Activated T-helper 9 cell treated with anti-CD3 and anti-CD28 coated beads, Interleukin-2, amount 50 U/mL, for 16 hours (primary cell): Measurements from ENCODE around the gene SLC38A3.
"Not testable (repeated sequence)": the region's sequence is repeated elsewhere in the genome, so short reads cannot be mapped to it uniquely, and the experiment has no call there.

Experiments
- DNase-seq: peaks from one replicate; pipeline ENCODE4 v3.0.0-alpha.2; 2020; ENCODE audit warnings: low read depth

The SLC38A3 gene

GRCh38 chr3:50254577-50255250, 49.6 kb downstream of the SLC38A3 start:
- no peak for DNase-seq

- DNase-seq, result no peak
Measured at GRCh38 chr3:50255251-50255615, 50.2 kb downstream of the SLC38A3 start.

- DNase-seq, result no peak
Measured at GRCh38 chr3:50256978-50257890, 52.2 kb downstream of the SLC38A3 start.

DNA sequence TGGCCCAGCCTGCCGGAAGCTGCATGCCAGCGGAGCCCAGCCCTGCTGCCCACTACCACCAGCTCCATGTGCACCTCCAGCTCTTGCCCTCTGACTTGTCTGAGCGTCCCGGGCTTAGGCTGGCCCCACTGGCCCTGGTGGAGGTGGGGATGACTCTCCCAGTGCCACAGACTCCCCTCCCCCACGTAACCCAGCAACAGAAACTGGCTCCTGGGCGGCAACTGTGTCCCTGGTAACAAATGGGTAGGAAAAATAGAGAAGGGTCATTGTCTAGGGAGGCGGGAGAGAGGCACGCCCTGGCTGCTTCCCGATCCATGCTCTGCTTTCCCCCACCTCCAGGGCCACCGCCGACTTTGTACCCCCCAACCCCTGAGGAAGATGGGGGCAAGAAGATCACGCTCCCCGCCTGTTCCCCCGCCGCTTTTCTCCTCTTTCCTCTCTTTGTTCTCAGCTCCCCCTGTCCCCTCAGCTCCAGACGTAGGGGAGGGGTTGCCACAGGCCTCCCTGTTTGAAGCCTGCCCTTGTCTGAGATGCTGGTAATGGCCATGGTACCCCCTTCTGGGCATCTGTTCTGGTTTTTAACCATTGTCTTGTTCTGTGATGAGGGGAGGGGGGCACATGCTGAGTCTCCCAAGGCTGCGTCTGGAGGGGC, 53.1 kb downstream of the SLC38A3 start:
- no peak for DNase-seq

DNA sequence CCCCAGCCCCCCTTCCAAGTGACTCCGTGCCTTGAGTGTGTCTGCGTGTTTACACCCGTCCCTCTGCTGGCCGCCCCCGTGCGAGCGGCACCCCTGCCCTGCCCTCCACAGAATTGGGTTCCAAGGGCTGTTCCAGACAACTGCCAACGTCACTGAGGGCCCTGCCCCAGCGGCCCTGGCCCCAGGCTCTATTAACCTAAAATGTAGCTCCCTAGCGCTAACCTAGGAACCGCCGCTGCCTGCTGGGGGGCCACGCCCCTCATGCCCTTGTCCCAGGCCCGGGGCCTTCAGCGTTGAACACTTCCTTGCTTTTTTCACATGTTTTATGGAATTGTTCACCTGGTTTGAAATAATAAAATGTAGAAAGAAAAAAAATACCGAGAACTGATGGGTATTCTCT, 53.9 kb downstream of the SLC38A3 start:
- DNase-seq, result no peak

DNA sequence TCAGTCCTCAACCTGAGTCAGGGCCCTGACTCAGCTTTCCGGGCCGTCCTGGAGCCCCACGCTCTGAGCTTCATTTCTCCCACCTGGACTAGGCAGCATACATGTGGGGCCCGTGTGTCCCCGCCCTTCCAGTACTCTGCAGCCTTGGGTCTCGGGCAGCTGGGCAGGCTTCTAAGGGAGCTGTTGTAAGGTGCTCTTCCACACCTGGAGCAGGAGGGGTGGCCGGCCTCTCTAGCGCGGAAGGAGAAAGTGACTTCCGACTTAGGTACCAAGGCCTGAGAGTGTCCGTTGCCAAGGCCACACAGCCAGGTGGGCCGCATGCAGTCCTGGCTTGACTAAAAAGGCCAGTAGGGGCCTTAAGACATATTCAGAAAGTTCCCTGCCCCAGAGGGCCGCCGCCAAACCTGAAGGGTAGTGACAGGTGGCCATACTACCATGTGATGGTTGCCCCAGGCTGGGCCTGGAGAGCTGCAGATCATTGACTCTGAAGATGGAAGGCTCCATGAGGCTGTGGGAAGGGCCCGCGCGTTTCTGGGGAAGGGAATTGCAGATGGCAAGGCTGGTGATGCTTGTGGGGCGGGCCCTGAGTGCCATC, 54.5 kb downstream of the SLC38A3 start:
- no peak for DNase-seq

DNA sequence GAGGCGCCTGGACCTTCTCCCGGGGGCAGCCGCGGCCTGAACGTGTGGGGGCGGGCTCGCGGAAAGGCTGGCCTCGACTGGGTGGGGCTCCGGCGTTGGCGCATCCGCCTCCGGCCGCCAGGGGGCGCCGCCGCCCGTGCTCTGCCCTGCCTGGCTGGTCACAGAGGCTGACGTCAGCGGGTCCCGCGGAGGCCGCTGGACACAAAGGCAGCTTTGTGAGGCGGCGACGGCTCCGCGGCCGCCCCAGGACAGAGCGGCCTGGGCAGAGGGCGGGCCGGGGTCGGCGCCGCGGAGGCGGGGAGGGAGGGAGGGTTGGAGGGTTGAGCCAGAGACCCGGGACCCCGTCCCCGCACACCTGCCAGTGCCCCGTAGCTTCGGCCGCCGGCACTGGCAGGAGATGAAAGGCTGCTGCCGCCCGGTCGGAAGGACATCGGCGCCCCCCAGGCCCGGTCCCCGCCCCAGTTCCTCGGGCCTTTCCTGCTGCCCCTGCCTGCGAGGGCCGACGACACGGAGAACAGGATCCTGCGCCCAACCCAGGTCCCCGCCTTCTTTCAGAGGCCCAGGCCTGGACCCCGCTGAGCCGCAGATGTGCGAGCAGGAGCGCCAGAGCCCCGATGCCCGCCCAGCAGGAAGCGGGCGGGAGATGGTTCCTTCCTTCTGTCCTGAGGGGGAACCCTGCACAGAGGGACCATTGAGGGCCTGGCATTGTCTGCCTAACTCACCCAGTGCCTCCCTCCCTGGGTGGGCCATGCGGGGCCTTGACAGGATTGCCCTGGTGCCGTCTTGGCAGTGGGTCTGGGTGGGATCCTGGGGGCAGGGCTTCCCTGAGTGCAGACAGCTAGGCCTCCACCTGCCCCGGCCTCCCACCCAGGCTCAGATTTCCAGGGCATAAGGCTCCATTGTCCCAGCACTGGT, 55.2 kb downstream of the SLC38A3 start:
- DNase-seq, result peak; percentile 77

GRCh38 chr3:50260942-50261441, 55.9 kb downstream of the SLC38A3 start:
- DNase-seq, result no peak

GRCh38 chr3:50261505-50261904, 56.4 kb downstream of the SLC38A3 start:
- no peak for DNase-seq

DNA sequence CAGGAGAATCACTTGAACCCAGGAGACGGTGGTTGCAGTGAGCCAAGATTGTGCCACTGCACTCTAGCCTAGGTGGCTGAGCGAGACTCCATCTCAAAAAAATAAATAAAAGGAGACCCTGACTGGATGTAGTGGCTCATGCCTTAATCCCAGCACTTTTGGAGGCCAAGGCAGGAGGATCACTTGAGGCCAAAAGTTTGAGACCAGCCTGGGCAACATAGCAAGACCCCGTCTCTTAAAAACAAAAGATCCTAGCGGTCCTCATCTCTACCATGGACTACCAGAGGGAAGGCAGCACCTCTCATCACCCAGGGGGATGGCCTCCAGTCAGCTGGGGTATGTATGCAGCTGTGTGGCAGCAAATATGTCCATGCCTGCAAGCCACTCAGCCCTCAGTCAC, 57.1 kb downstream of the SLC38A3 start:
- not testable (repeated sequence) for DNase-seq

DNA sequence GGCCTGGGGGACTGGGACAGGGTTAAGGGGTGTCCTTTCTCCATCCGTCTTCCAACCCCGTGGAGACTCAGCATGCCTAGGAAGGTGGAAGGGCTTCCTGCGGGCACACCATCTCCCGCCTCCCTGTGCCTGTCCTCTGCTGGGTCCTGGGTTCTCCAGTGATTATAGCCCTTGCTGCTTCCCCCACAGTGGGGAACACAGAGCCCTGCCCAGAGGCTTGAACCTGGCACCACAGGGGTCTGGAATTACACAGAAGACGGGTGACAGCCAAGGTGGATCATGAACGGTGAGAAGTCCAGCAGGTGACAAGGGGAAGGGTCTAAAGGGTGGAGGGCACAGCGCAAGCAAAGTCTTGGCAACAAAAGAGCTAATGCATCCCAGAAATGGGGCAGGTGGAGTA, 57.7 kb downstream of the SLC38A3 start:
- DNase-seq, result no peak

- DNase-seq, result no peak
Measured at GRCh38 chr3:50263478-50264382, 58.7 kb downstream of the SLC38A3 start.

- no peak for DNase-seq
Measured at GRCh38 chr3:50264383-50264963, 59.4 kb downstream of the SLC38A3 start.

DNA sequence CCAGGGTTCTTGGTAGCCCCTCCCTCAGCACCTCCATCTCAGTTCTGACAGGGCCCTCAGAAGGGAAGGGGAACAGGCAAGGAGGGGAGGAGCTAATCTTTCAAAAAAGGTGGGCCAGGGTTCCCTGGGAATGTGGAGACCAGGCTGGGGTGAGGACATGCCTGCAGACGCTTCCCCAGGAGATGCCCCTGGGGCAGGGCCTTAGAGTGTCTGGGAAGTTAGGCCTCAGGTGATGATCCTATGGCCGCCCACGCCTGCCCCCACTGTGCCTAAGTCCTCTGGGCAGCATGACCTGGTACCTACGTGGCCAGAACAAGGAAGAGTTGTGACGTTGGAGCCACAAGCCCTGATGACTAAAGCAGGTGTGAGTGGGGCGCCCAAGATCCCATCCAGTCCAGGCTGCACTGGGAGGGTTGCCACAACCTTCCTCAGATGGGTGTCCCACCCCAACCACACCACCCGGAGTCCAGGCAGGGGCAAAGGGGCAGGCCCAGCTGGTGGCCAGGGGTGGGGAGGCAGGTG, 60.0 kb downstream of the SLC38A3 start:
- DNase-seq, result no peak

GRCh38 chr3:50265571-50265970, 60.5 kb downstream of the SLC38A3 start:
- no peak for DNase-seq

- DNase-seq, result no peak
Measured at GRCh38 chr3:50266017-50266416, 60.9 kb downstream of the SLC38A3 start.

GRCh38 chr3:50266836-50267235, 61.8 kb downstream of the SLC38A3 start:
- no peak for DNase-seq

DNA sequence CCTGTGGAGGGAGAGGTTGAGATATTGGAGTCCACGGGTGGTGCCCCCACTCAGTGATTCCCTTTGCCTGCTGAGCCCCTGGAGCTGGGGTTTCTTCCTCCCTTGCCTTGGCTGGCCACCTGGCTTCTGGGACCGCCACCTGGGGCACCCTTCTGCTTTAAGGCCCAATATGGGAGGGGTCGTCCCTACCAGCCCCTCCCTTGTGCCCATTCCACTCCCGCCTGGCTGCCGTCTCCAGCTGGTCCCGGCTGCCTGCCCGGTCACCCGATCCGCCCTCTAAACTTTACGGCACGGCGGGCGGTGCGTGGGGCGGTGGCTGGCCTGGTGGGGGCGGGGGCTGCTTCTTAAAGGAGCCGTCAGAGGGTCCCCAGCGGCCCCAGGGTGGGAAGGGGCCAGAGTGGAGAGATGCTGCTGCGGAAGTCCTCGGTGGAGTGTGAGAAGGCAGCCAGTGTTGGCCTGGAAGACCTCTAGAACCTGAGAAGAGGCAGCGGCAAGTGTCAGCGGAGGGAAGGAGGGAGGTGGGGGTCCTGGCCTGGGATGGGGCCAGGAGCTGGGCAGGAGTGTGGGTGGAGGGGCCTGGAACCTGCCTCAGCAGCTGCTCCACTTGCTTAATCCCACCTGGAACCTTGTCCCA, 62.3 kb downstream of the SLC38A3 start:
- no peak for DNase-seq

GRCh38 chr3:50268276-50268675, 63.2 kb downstream of the SLC38A3 start:
- DNase-seq, result no peak
